ENCODE data around the gene DIPK1B. TPM values are rescaled to one million over a fixed set of nuclear protein-coding genes. Genes with fewer than 3 reads are reported as not detected.

DIPK1B gene
- total RNA-seq, 1 donor from 2014 or later = 293 TPM

DNA sequence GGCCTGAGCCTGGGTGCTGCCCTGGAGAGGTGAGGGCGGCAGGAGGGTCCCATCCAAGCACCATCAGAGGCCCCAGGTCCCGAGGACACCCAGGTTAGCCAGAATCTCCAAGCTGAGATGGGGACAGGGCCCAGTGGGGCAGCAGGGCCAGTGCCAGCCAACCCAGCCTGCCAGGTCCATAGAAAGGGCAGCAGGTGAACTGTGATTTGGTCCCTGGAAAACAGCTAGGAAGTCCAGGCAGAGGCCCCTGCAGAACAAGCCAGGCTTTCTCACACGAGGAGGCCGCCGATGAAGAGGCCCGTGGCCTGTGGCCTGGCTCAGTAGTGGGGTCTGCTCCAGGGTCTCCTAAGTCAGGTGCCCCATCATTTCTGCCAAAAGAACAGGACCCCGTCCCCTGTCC is 27.2 kb upstream of the DIPK1B start:
- Mint-ChIP-seq H3K27ac (ENCODE audit: unreplicated experiment) (no peak overlapping the region), H3K4me3 (ENCODE audit: unreplicated experiment) (peak overlapping the region; percentile 92), H3K9me3 (ENCODE audit: unreplicated experiment) (no peaks in the 10 kb centered on the region), H3K4me1 (ENCODE audit: unreplicated experiment) (peaks cover 3% of the 10 kb centered on the region), H3K27me3 (ENCODE audit: unreplicated experiment) (peaks cover 50% of the 10 kb centered on the region), H3K36me3 (ENCODE audit: low read depth, unreplicated experiment) (peaks cover 5% of the 10 kb centered on the region)
- no peak for TF ChIP-seq CTCF (IDR thresholded peaks at IDR 0.05; ENCODE audit: unreplicated experiment)
- no peak for DNase-seq (ENCODE audit: low spot score)

GRCh38 chr9:136685790-136686533 is 26.4 kb upstream of the DIPK1B start:
- Mint-ChIP-seq H3K4me3 (ENCODE audit: unreplicated experiment) (peak overlapping the region; percentile 92), H3K9me3 (ENCODE audit: unreplicated experiment) (no peaks in the 10 kb centered on the region), H3K27me3 (ENCODE audit: unreplicated experiment) (peaks cover 49% of the 10 kb centered on the region)

DNA sequence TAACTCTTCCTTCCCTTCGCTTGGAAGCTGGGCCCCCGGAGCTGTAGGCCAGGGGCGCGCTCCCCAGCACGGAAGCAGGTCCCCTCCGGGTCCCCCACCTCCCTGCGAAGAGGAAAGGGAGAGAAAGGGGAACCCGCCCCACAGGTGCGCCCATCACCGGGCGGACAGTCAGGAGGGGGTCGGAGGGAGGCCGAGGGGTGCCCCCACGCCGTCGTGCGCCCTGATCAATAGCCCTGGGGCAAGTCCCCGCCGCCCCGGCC is 25.9 kb upstream of the DIPK1B start:
- Mint-ChIP-seq H3K27me3 (ENCODE audit: unreplicated experiment) (peaks cover 43% of the 10 kb centered on the region), H3K4me1 (ENCODE audit: unreplicated experiment) (peaks cover 3% of the 10 kb centered on the region), H3K36me3 (ENCODE audit: low read depth, unreplicated experiment) (peaks cover 5% of the 10 kb centered on the region), H3K4me3 (ENCODE audit: unreplicated experiment) (peak overlapping the region; percentile 92), H3K27ac (ENCODE audit: unreplicated experiment) (no peak overlapping the region), H3K9me3 (ENCODE audit: unreplicated experiment) (no peaks in the 10 kb centered on the region)
- TF ChIP-seq CTCF (IDR thresholded peaks at IDR 0.05; ENCODE audit: unreplicated experiment) = no peak
- no peak for DNase-seq (ENCODE audit: low spot score)

More at GRCh38 chr9:136685790-136686533, 26.4 kb upstream of the DIPK1B start:
- Mint-ChIP-seq H3K27ac (ENCODE audit: unreplicated experiment) (peak overlapping the region; percentile 67), H3K4me1 (ENCODE audit: unreplicated experiment) (peaks cover 3% of the 10 kb centered on the region), H3K36me3 (ENCODE audit: low read depth, unreplicated experiment) (peaks cover 5% of the 10 kb centered on the region)
- peak; percentile 39 for DNase-seq (ENCODE audit: low spot score)
- no peak for TF ChIP-seq CTCF (IDR thresholded peaks at IDR 0.05; ENCODE audit: unreplicated experiment)

GRCh38 chr9:136686794-136687711 is 25.3 kb upstream of the DIPK1B start, which contains the start of gene AGPAT2:
AGPAT2 (minus strand) TSS chr9:136687457; CDS start chr9:136687357, 100 bp downstream.
- DNase-seq (ENCODE audit: low spot score) = peak; percentile 58
- no peak for TF ChIP-seq CTCF (IDR thresholded peaks at IDR 0.05; ENCODE audit: unreplicated experiment)
- Mint-ChIP-seq H3K9me3 (ENCODE audit: unreplicated experiment) (no peaks in the 10 kb centered on the region), H3K36me3 (ENCODE audit: low read depth, unreplicated experiment) (peaks cover 5% of the 10 kb centered on the region), H3K4me1 (ENCODE audit: unreplicated experiment) (peaks cover 3% of the 10 kb centered on the region), H3K27ac (ENCODE audit: unreplicated experiment) (peak within 1 kb of the TSS; percentile 67), H3K4me3 (ENCODE audit: unreplicated experiment) (peak within 1 kb of the TSS; percentile 92), H3K27me3 (ENCODE audit: unreplicated experiment) (peaks cover 38% of the 10 kb centered on the region)

Measured in endothelial cell (in vitro differentiated cells).